Naive thymus-derived CD8-positive, alpha-beta T cell (primary cell): ENCODE results near the gene SLC5A9. TPM values are rescaled to one million over a fixed set of nuclear protein-coding genes. Genes with fewer than 3 reads are reported as not detected.

Experiments used
- ATAC-seq, 2 donors: fragments of 150-1000 bp; cut with Tn5 transposase in 1 of 2; sonication (Bioruptor Pico), chemical (Tn5 transposase) in 1 of 2; 1 replicate in 1 of 2; 2 replicates in 1 of 2; pipeline ENCODE4 v1.10.0; 2021; ENCODE audit warnings: mild to moderate bottlenecking in 2 of 2, moderate library complexity in 2 of 2
- POLR2A ChIA-PET: fragments of 350-600 bp; sonication (Branson Sonifier 250); formaldehyde crosslinking; loops from one replicate; lab custom pipeline; 2021; ENCODE audit warnings: antibody characterized with exemption; lab: Charles Lee
- DNase-seq, 10 donors: peaks; one replicate each; pipeline versions ENCODE4 v3.0.0 to v3.0.0-alpha.2; 2020 to 2022
- H3K27ac Mint-ChIP-seq, 10 donors: one replicate each; pipeline ENCODE4 v1.8.0; 2020 to 2022; ENCODE audit warnings: mild to moderate bottlenecking in 10 of 10, mixed read lengths in 10 of 10, moderate library complexity in 4 of 10, inconsistent platforms in 1 of 10
- H3K27me3 Mint-ChIP-seq, 5 donors: one replicate each; pipeline ENCODE4 v1.8.0; 2021 to 2022; ENCODE audit warnings: mixed read lengths in 5 of 5
- H3K36me3 Mint-ChIP-seq, 3 donors: one replicate each; pipeline ENCODE4 v1.8.0; 2020 to 2022; ENCODE audit warnings: mixed read lengths in 3 of 3, mild to moderate bottlenecking in 2 of 3, inconsistent platforms in 1 of 3
- H3K4me1 Mint-ChIP-seq, 4 donors: one replicate each; pipeline ENCODE4 v1.8.0; 2021 to 2022; ENCODE audit warnings: mixed read lengths in 4 of 4
- H3K4me3 Mint-ChIP-seq, 10 donors: one replicate each; pipeline ENCODE4 v1.8.0; 2020 to 2022; ENCODE audit warnings: mild to moderate bottlenecking in 10 of 10, mixed read lengths in 10 of 10, moderate library complexity in 6 of 10, inconsistent platforms in 1 of 10
- H3K9me3 Mint-ChIP-seq, 9 donors: one replicate each; pipeline ENCODE4 v1.8.0; 2020 to 2022; ENCODE audit warnings: mixed read lengths in 9 of 9, mild to moderate bottlenecking in 3 of 9, inconsistent platforms in 1 of 9, moderate library complexity in 1 of 9
- polyA plus RNA-seq, 3 donors: library from polyadenylated mRNA; unstranded; fragments of 300-500 nt; fragmentation: Illumina TruSeq; gene quantifications; one replicate each; pipeline ENCODE4 v1.2.3, GENCODE V29; 2021
- total RNA-seq, 8 experiments: library from RNA in 2 of 8; stranded (reverse) in 2 of 8; gene quantifications; one replicate each; pipeline ENCODE4 v1.2.3 and lab custom pipeline; 2021 to 2026

The SLC5A9 gene
- total and polyA plus RNA-seq, 5 experiments from 2014 or later: not detected

DNA sequence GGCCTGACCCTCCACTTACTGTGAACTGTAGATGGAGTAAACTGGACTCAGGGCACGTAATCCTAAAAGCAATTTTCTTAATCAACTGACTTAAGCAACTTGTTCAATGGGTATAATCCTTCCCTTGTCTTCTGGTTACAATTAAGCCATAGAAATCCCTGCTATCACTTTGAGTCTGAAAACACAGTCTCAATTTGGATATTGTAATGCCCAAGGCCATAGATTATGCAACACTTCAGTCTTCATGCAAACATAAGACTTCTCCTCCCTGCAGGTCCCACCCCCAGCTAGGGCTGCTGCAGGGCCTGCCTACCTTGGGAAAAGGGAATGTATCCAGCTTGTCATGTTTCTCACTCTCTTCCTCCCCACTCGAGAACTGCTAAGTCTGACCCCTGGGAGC, 6.2 kb upstream of the SLC5A9 start:
- Mint-ChIP-seq H3K4me1 (no peaks in the 10 kb centered on the region), H3K9me3 (no peaks in the 10 kb centered on the region), H3K4me3 (no peak overlapping the region), H3K27me3 (peaks cover 0 to 25% (median 5%) of the 10 kb centered on the region in 5 donors), H3K27ac (no peak overlapping the region), H3K36me3 (no peaks in the 10 kb centered on the region)
- no peak for ATAC-seq
- no peak for DNase-seq
- POLR2A ChIA-PET: no interaction called here

DNA sequence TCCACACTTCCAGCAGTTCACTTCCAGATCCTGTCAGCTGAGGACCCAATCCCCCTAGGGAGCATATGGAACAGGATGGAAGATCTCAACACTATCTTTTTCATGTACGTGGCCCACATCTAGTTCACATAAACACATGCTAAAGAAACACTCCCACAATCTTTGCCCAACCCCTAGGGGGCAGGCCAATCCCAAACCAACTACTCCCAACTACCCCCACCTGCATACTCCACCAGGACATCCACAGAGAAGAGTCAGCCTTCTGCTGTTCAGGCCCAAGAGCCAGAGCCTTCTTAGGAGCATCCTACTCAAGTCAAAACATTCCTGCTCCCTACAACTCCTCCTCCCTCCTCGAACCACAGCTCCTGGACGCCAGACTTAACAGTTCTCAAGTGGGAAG, 5.6 kb upstream of the SLC5A9 start:
- POLR2A ChIA-PET: no interaction called here

DNA sequence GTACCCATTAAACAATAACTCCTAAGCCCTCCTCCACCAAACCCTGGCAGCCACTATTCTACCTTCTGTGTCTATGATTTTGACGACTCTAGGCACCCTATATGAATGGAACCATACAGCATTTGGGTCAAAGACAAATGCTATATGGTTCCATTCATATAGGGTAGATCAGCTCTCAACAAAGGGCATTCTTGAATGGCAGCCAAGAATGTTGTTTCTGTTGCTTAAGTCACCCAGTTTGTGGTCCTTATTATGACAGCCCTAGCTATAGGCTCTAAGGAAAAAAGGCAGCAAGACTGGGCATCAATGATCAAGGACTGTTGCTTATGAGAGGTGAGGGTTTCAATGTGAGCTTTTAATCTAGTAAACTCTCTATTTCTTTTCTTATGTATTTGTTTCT, 4.7 kb upstream of the SLC5A9 start:
- no peak overlapping the region for H3K4me3 Mint-ChIP-seq
- H3K27me3 Mint-ChIP-seq: peaks cover 0 to 19% (median 3%) of the 10 kb centered on the region in 5 donors
- H3K36me3 Mint-ChIP-seq: no peaks in the 10 kb centered on the region
- peaks cover 0 to 2% (median 0%) of the 10 kb centered on the region in 4 donors for H3K4me1 Mint-ChIP-seq
- POLR2A ChIA-PET: no interaction called here
- DNase-seq (no peak), ATAC-seq (no peak)
- H3K9me3 Mint-ChIP-seq: no peaks in the 10 kb centered on the region
- no peak overlapping the region for H3K27ac Mint-ChIP-seq

More for the DNA sequence above, 5.6 kb upstream of the SLC5A9 start:
- no peaks in the 10 kb centered on the region for H3K4me1 Mint-ChIP-seq
- no peak overlapping the region for H3K4me3 Mint-ChIP-seq
- DNase-seq: no peak
- peaks cover 0 to 25% (median 5%) of the 10 kb centered on the region in 5 donors for H3K27me3 Mint-ChIP-seq
- no peak for ATAC-seq
- no peaks in the 10 kb centered on the region for H3K9me3 Mint-ChIP-seq
- no peak overlapping the region for H3K27ac Mint-ChIP-seq
- no peaks in the 10 kb centered on the region for H3K36me3 Mint-ChIP-seq

DNA sequence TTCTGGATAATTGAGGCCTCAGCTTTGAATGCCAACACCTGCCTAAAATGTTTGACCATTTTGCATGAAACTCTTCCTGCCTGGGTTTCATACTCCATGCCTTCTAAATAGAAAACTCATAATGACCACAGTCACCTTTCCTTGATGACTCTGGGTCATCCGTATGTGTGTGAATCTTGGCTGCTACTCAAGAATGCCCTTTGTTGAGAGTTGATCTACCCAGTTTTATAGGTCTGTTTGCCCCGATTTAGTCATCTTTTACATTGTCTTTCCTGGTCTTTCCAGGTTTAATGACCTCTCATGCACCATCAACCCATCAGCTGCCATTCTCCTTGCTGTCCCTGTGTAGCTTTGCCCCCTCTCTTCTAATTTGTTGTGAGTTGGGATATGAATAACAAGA, 2.7 kb upstream of the SLC5A9 start:
- POLR2A ChIA-PET: no interaction called here
- H3K4me1 Mint-ChIP-seq: peaks cover 0 to 2% (median 0%) of the 10 kb centered on the region in 4 donors
- H3K27ac Mint-ChIP-seq: peak overlapping the region in 2 of 10 donors; percentile 4 to 42
- ATAC-seq (no peak), DNase-seq (no peak)
- no peaks in the 10 kb centered on the region for H3K9me3 Mint-ChIP-seq
- no peaks in the 10 kb centered on the region for H3K36me3 Mint-ChIP-seq
- H3K27me3 Mint-ChIP-seq: peaks cover 0 to 7% (median 0%) of the 10 kb centered on the region in 5 donors
- no peak overlapping the region for H3K4me3 Mint-ChIP-seq

DNA sequence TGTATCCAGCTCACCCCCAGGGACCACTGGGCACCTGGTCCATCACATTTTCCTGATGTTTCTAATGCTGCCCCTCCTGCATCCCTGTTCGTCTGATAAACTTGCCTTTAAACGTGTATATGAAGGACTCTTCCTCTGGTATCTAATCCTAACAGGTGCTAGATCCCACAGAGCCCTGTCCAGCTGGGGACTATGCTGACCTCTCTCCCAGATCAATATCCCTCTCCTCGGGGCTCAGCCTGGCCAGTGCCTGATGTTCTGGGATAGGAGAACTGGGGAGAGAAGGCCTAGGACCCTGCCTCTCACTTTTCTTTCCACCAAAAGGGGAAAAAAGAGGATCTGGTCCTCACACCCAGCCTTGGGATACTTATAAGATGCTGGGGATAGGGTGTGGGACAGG, 1.4 kb upstream of the SLC5A9 start:
- Mint-ChIP-seq H3K36me3 (no peaks in the 10 kb centered on the region), H3K9me3 (no peaks in the 10 kb centered on the region), H3K4me3 (no peak overlapping the region), H3K4me1 (peaks cover 0 to 8% (median 3%) of the 10 kb centered on the region in 4 donors), H3K27me3 (no peaks in the 10 kb centered on the region), H3K27ac (peak overlapping the region in 1 of 10 donors; percentile 45)
- DNase-seq: no peak
- no peak for ATAC-seq
- POLR2A ChIA-PET: no interaction called here

DNA sequence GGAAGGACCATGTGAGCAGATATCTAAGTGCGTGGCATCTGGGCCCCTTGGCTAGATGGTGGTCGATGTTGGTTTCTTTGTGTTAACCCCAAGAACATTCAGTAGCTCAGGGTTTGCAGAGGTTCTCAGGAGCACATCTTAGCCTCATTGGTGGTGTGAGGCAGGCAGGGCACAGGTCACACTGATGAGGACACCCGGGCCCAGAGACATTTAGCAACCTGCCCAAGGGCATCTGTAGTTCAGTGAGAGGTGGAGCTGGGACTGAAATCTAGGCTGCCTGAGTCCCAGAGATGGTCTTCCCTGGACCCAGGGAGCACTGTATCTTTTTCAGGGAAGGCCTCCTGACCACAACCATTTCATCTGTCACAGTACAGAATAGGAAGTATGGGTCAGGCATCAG, 859 bp upstream of the SLC5A9 start:
- H3K4me3 Mint-ChIP-seq: no peak overlapping the region
- no peaks in the 10 kb centered on the region for H3K36me3 Mint-ChIP-seq
- ATAC-seq (no peak), DNase-seq (no peak)
- H3K27me3 Mint-ChIP-seq: no peaks in the 10 kb centered on the region
- H3K27ac Mint-ChIP-seq: peak overlapping the region in 1 of 10 donors; percentile 45
- H3K4me1 Mint-ChIP-seq: peaks cover 0 to 8% (median 3%) of the 10 kb centered on the region in 4 donors
- no peaks in the 10 kb centered on the region for H3K9me3 Mint-ChIP-seq
- POLR2A ChIA-PET: no interaction called here

DNA sequence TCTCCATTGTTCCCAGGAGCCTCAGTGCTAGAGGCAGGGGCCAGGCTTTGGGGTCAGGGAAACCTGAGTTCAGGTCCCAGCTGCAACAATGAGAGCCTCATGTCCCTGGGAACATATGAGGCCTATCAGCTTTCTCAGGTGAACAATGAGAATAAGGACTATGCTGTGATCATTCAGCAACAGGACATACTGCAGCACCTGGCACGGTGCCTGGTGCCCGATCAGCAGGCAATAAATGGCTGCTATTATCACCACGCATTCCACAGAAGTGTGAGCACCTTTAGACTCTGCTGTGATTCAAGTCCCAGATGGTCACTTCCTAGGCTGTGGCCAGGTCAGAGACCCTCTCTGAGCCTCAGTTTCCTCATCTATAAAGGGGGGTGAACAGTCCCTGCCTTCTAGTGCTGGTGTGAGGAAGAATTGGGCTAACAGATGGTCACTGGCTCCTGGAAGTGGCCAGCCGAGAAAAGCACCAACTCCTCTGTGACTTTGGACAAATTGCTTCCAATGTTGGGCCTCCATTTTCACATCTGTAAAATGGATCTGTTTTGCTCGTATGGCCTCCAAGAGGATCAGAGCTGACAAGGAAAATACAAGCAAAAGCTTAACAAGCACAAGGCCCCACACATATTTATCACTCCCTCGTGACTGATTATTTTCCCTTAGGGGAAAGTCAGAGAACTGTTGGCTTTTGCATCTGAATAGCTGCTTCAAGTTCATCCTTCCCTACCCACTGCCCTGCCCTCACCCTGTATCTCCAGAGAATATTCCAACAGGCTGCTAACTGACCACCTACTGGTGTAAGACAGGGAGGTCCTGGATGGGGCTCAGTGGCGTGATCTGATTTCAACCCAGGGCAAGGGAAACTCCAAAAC, 1.1 kb downstream of the SLC5A9 start:
- Mint-ChIP-seq H3K36me3 (no peaks in the 10 kb centered on the region), H3K4me3 (no peak overlapping the region), H3K27ac (peak overlapping the region in 1 of 10 donors; percentile 20), H3K4me1 (peaks cover 0 to 10% (median 5%) of the 10 kb centered on the region in 4 donors), H3K9me3 (no peaks in the 10 kb centered on the region), H3K27me3 (no peaks in the 10 kb centered on the region)
- POLR2A ChIA-PET: no interaction called here
- DNase-seq (no peak), ATAC-seq (no peak)

DNA sequence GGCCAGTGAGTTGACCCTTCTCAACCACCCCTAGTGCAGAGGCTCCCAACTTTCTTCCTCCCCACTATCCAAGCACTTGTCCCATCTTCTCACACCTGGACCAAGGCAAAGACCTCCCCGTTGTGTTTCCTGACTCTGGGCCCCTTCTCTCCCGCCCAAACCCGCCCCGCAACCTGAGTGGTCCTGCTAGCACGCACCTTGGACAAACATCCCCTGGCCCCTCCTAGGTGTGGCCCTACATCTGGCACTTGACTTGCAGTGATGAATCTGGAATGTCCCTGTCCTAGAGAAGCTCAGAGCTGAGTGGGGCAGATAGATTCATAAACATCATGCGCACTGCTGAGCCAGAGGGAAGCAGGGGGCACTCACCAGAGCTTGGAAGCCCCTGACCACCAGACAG, 2.3 kb downstream of the SLC5A9 start:
- no peaks in the 10 kb centered on the region for H3K9me3 Mint-ChIP-seq
- POLR2A ChIA-PET: no interaction called here
- H3K27ac Mint-ChIP-seq: peak overlapping the region in 4 of 10 donors; percentile 10 to 85 (median 66)
- H3K36me3 Mint-ChIP-seq: no peaks in the 10 kb centered on the region
- no peaks in the 10 kb centered on the region for H3K27me3 Mint-ChIP-seq
- no peak overlapping the region for H3K4me3 Mint-ChIP-seq
- DNase-seq (no peak), ATAC-seq (no peak)
- H3K4me1 Mint-ChIP-seq: peaks cover 0 to 11% (median 8%) of the 10 kb centered on the region in 4 donors

DNA sequence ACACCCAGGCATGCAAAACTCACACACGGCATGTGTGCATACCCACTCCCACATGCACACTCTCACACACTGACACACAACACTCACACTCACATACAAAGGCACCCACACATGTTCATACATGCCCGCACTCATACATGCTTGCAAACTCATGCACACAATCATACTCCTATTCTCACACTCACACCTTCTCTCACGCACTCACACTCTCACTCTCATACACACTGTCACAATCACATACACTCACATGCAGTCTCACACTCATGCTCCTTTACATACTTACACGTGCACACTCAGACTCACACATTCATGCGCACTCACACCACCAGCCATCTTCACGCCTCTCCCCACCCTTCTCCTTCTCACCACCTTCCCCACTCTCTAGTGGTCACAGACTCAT, 3.1 kb downstream of the SLC5A9 start:
- ATAC-seq (no peak), DNase-seq (no peak)
- H3K9me3 Mint-ChIP-seq: no peaks in the 10 kb centered on the region
- POLR2A ChIA-PET: no interaction called here
- no peak overlapping the region for H3K4me3 Mint-ChIP-seq
- H3K27me3 Mint-ChIP-seq: no peaks in the 10 kb centered on the region
- H3K27ac Mint-ChIP-seq: peak overlapping the region in 7 of 10 donors; percentile 2 to 57 (median 43)
- H3K36me3 Mint-ChIP-seq: no peaks in the 10 kb centered on the region
- H3K4me1 Mint-ChIP-seq: peaks cover 5 to 13% (median 8%) of the 10 kb centered on the region in 4 donors

DNA sequence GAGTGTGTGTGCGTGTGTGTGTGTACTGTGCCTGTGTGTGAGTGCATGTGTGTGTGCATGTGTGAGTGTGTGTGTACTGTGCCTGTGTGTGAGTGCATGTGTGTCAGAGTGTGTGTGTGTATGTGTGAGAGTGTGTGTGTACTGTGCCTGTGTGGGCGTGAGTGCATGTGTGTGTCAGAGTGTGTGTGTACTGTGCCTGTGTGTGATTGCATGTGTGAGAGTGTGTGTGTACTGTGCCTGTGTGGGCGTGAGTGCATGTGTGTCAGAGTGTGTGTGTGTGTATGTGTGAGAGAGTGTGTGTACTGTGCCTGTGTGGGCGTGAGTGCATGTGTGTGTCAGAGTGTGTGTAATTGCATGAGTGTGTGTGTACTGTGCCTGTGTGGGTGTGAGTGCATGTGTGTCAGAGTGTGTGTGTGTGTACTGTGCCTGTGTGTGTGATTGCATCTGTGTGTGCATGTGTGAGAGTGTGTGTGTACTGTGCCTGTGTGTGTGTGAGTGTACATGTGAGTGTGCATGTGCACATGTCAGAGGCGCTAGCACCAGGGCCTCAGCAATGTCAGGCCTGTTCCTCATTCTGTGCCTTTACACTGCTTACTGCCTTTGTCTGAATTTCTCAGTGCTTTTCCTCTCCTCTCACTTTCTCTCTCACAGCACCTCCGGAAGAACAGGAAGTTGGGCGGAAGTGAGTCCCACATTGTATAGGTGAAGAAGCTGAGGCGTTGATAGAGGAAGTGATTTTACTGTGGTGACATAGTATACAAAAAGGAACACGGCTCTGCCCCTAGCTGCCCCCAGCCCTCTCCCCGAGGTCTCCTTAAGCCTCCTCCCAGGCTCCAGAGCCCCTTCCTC, 4.9 kb downstream of the SLC5A9 start:
- Mint-ChIP-seq H3K4me1 (peaks cover 5 to 13% (median 7%) of the 10 kb centered on the region in 4 donors), H3K9me3 (no peaks in the 10 kb centered on the region), H3K27me3 (no peaks in the 10 kb centered on the region), H3K4me3 (no peak overlapping the region), H3K36me3 (no peaks in the 10 kb centered on the region), H3K27ac (no peak overlapping the region)
- POLR2A ChIA-PET: no interaction called here
- ATAC-seq (peak; percentile 62 to 71), DNase-seq (peak in 3 of 10 donors; percentile 16 to 33 (median 32))

DNA sequence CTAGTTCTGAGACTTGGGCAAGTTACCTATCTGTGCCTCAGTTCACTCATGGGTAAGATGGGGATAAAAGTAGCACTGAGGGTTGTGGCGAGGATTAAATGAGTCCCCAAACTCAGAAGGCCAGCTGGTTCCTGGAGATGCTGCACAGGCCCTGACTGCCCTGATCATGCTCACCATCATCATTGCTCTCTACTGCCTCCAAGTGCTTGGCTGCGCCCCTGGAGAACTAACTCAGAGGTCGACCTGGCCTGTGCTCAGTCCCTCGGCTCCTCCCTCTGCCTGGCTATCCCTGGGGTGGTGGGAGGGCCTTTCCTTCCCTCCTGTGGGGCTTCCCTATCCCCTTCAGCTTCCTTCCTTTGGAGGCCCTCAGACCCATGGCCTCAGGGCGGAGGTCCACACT, 5.6 kb downstream of the SLC5A9 start:
- DNase-seq (no peak), ATAC-seq (peak in 1 of 2 donors; percentile 27)
- H3K36me3 Mint-ChIP-seq: no peaks in the 10 kb centered on the region
- POLR2A ChIA-PET: no interaction called here
- peak overlapping the region in 3 of 10 donors; percentile 61 to 87 (median 85) for H3K27ac Mint-ChIP-seq
- peaks cover 5 to 13% (median 7%) of the 10 kb centered on the region in 4 donors for H3K4me1 Mint-ChIP-seq
- H3K27me3 Mint-ChIP-seq: no peaks in the 10 kb centered on the region
- H3K9me3 Mint-ChIP-seq: no peaks in the 10 kb centered on the region
- peak overlapping the region in 2 of 10 donors; percentile 27 to 42 for H3K4me3 Mint-ChIP-seq

DNA sequence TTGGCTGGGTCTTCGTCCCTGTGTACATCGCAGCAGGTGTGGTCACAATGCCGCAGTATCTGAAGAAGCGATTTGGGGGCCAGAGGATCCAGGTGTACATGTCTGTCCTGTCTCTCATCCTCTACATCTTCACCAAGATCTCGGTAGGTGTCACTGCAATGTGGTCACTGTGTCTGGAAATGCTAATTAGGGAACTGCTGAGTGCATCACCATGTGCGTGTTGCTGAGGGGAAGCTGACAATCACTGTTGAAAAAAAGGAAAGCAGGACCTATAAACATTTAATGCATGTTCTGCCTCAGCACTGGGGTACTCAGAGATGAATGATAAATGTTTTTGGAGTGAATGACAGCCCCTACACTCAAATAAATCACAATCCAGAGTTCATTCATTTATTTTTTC, 6.8 kb downstream of the SLC5A9 start:
- ATAC-seq (no peak), DNase-seq (no peak)
- H3K27ac Mint-ChIP-seq: peak overlapping the region in 4 of 10 donors; percentile 8 to 73 (median 58)
- H3K9me3 Mint-ChIP-seq: no peaks in the 10 kb centered on the region
- H3K27me3 Mint-ChIP-seq: no peaks in the 10 kb centered on the region
- POLR2A ChIA-PET: no interaction called here
- H3K36me3 Mint-ChIP-seq: no peaks in the 10 kb centered on the region
- peaks cover 5 to 13% (median 7%) of the 10 kb centered on the region in 4 donors for H3K4me1 Mint-ChIP-seq
- no peak overlapping the region for H3K4me3 Mint-ChIP-seq

DNA sequence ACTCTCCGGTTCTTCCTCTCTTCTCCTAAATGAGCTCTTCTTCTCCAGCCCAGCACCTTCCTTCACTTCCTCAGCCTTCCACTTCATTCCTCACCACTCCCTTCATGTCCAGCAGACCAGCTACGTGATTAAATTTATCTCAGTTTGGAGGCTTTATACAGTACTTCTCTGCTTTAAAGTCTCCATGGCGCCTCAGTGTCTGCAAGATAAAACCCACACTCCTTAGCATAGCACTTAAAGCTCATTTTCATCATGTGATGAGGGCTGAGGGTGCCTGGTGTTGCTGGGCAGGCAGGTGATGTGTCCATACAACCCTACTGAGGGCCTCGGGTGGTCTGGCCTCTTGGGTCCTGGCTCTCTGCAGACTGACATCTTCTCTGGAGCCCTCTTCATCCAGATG, 7.7 kb downstream of the SLC5A9 start:
- ATAC-seq (no peak), DNase-seq (no peak)
- no peaks in the 10 kb centered on the region for H3K9me3 Mint-ChIP-seq
- H3K4me3 Mint-ChIP-seq: no peak overlapping the region
- POLR2A ChIA-PET: no interaction called here
- H3K27ac Mint-ChIP-seq: peak overlapping the region in 4 of 10 donors; percentile 1 to 81 (median 41)
- H3K36me3 Mint-ChIP-seq: no peaks in the 10 kb centered on the region
- H3K27me3 Mint-ChIP-seq: no peaks in the 10 kb centered on the region
- peaks cover 5 to 13% (median 7%) of the 10 kb centered on the region in 4 donors for H3K4me1 Mint-ChIP-seq
